PC-3 (cell line): Measurements from ENCODE around the gene NOXA1.

Experiments
- EZH2 ChIP-seq: fragments of 300-600 bp; sonication (generic); IDR thresholded peaks from one replicate; pipeline ENCODE4 v1.6.1; 2017; ENCODE audit warnings: antibody characterized with exemption, mild to moderate bottlenecking, low read length; ENCODE audit not compliant: unreplicated experiment
- EZH2phosphoT487 ChIP-seq: fragments of 300-600 bp; sonication (generic); IDR thresholded peaks from 2 replicates; pipeline ENCODE4 v1.6.1; 2018; ENCODE audit warnings: mild to moderate bottlenecking, antibody characterized with exemption, low read length, borderline replicate concordance
- TF ChIP-seq, protein P1 (sequence below): fragments of 300-600 bp; sonication (generic); conservative IDR thresholded peaks from 2 replicates; pipeline ENCODE4 v1.5.1; 2017; ENCODE audit warnings: antibody characterized with exemption, low read depth, mild to moderate bottlenecking, low read length

DNA sequence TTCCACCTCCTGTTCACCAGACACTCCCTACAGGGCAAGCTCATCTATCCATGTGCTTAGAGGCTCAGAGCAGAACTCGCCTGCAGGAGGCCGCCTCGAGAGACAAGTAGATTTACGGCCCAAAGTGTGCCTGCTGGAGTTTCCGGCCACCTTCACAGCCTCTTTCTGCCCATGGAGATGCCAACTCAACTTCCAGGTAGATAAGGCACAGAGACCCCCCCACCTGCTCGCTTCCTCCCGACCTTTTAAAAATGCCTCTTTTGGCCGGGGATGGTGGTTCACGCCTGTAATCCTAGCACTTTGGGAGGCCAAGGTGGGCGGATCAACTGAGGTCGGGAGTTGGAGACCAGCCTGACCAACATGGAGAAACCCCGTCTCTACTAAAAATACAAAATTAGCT is 46.8 kb upstream of the NOXA1 start:
- TF ChIP-seq, protein P1, sequence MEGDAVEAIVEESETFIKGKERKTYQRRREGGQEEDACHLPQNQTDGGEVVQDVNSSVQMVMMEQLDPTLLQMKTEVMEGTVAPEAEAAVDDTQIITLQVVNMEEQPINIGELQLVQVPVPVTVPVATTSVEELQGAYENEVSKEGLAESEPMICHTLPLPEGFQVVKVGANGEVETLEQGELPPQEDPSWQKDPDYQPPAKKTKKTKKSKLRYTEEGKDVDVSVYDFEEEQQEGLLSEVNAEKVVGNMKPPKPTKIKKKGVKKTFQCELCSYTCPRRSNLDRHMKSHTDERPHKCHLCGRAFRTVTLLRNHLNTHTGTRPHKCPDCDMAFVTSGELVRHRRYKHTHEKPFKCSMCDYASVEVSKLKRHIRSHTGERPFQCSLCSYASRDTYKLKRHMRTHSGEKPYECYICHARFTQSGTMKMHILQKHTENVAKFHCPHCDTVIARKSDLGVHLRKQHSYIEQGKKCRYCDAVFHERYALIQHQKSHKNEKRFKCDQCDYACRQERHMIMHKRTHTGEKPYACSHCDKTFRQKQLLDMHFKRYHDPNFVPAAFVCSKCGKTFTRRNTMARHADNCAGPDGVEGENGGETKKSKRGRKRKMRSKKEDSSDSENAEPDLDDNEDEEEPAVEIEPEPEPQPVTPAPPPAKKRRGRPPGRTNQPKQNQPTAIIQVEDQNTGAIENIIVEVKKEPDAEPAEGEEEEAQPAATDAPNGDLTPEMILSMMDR, result no peak
- TF ChIP-seq EZH2 (no peak), EZH2phosphoT487 (no peak)
